H1 (cell line): ENCODE measurements around the gene CLDN16. TPM values are rescaled to one million over a fixed set of nuclear protein-coding genes. Genes with fewer than 3 reads are reported as not detected.

Experiments used
- BCL11A ChIP-seq, 2 experiments: IDR thresholded peaks; one replicate each; pipeline ENCODE4 v1.6.1; 2011; ENCODE audit warnings: low read depth in 2 of 2, low read length in 2 of 2, mild to moderate bottlenecking in 2 of 2
- CHD1 ChIP-seq: IDR thresholded peaks from 2 replicates; pipeline ENCODE4 v1.6.1; 2012; ENCODE audit warnings: low read depth, low read length, improper control_type of control experiment
- POLR2A ChIP-seq, 2 experiments: IDR thresholded peaks; 1 replicate in 1 of 2; 2 replicates in 1 of 2; pipeline ENCODE4 v1.6.1; 2011; ENCODE audit warnings: low read depth in 2 of 2, low read length in 2 of 2, mild to moderate bottlenecking in 2 of 2; ENCODE audit errors: control extremely low read depth in 1 of 2
- RBBP5 ChIP-seq: IDR thresholded peaks from 2 replicates; pipeline ENCODE4 v1.7.1; 2012; ENCODE audit warnings: low read depth, mild to moderate bottlenecking, inconsistent platforms, low read length, moderate library complexity, borderline replicate concordance
- RNF2 ChIP-seq: fragments of 200-900, 300-1000 bp; sonication (generic); IDR thresholded peaks from 2 replicates; pipeline ENCODE4 v1.7.1; 2016; ENCODE audit warnings: borderline replicate concordance, low read depth, mild to moderate bottlenecking, antibody characterized with exemption, low read length; ENCODE audit not compliant: poor library complexity, severe bottlenecking; ENCODE audit errors: missing control alignments
- polyA plus RNA-seq, 7 experiments: library from polyadenylated mRNA; depleted of rRNA in 3 of 7; stranded (reverse) in 5 of 7; unstranded in 2 of 7; fragments of >200 nt in 5 of 7; fragments of 200-250 nt in 2 of 7; gene quantifications; 1 replicate in 5 of 7; 2 replicates in 1 of 7; 4 replicates in 1 of 7; pipeline versions ENCODE4 v1.2.1 to v1.2.3, GENCODE V29; 2011 to 2013; ENCODE audit warnings: missing spikeins in 2 of 7, mixed read lengths in 2 of 7
- total RNA-seq: library from RNA; stranded (reverse); fragmentation: NEBNext Ultra II Directional; extraction: Animal tissue kit (Norgen Biotek cat#: 25700); gene quantifications from 2 replicates; pipeline ENCODE4 v1.2.1, GENCODE V29; 2021
- TF ChIP-seq, protein P1 (sequence below): fragments of 300-600 bp; sonication (generic); IDR thresholded peaks from 2 replicates; pipeline ENCODE4 v1.7.1; 2012; ENCODE audit warnings: low read length, moderate library complexity, mild to moderate bottlenecking, inconsistent platforms; ENCODE audit not compliant: insufficient replicate concordance

Gene CLDN16
- total and polyA plus RNA-seq, 2 of the 8 experiments (the other 6 are each of a cell fraction or from before 2014, with no cell fraction given), result not detected

DNA sequence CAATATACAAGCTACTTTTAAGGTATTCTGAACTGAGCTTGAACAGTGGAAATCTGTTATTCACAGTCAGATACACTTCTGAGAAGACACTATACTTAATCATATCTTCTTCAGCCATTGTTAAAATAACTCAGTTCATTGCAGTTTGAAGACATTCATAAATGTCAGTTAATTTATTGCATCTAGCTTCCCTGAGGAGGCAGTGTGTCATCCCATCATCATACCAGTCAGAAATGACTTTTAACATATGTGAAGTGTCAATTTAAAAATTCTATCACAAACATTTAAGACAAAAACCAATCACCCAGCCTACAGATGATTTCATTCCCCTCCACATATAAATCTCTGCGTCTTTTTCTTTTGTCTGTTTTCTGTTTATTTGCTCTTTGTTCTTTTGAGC, 54.3 kb downstream of the CLDN16 start (continued):
- TF ChIP-seq, protein P1, sequence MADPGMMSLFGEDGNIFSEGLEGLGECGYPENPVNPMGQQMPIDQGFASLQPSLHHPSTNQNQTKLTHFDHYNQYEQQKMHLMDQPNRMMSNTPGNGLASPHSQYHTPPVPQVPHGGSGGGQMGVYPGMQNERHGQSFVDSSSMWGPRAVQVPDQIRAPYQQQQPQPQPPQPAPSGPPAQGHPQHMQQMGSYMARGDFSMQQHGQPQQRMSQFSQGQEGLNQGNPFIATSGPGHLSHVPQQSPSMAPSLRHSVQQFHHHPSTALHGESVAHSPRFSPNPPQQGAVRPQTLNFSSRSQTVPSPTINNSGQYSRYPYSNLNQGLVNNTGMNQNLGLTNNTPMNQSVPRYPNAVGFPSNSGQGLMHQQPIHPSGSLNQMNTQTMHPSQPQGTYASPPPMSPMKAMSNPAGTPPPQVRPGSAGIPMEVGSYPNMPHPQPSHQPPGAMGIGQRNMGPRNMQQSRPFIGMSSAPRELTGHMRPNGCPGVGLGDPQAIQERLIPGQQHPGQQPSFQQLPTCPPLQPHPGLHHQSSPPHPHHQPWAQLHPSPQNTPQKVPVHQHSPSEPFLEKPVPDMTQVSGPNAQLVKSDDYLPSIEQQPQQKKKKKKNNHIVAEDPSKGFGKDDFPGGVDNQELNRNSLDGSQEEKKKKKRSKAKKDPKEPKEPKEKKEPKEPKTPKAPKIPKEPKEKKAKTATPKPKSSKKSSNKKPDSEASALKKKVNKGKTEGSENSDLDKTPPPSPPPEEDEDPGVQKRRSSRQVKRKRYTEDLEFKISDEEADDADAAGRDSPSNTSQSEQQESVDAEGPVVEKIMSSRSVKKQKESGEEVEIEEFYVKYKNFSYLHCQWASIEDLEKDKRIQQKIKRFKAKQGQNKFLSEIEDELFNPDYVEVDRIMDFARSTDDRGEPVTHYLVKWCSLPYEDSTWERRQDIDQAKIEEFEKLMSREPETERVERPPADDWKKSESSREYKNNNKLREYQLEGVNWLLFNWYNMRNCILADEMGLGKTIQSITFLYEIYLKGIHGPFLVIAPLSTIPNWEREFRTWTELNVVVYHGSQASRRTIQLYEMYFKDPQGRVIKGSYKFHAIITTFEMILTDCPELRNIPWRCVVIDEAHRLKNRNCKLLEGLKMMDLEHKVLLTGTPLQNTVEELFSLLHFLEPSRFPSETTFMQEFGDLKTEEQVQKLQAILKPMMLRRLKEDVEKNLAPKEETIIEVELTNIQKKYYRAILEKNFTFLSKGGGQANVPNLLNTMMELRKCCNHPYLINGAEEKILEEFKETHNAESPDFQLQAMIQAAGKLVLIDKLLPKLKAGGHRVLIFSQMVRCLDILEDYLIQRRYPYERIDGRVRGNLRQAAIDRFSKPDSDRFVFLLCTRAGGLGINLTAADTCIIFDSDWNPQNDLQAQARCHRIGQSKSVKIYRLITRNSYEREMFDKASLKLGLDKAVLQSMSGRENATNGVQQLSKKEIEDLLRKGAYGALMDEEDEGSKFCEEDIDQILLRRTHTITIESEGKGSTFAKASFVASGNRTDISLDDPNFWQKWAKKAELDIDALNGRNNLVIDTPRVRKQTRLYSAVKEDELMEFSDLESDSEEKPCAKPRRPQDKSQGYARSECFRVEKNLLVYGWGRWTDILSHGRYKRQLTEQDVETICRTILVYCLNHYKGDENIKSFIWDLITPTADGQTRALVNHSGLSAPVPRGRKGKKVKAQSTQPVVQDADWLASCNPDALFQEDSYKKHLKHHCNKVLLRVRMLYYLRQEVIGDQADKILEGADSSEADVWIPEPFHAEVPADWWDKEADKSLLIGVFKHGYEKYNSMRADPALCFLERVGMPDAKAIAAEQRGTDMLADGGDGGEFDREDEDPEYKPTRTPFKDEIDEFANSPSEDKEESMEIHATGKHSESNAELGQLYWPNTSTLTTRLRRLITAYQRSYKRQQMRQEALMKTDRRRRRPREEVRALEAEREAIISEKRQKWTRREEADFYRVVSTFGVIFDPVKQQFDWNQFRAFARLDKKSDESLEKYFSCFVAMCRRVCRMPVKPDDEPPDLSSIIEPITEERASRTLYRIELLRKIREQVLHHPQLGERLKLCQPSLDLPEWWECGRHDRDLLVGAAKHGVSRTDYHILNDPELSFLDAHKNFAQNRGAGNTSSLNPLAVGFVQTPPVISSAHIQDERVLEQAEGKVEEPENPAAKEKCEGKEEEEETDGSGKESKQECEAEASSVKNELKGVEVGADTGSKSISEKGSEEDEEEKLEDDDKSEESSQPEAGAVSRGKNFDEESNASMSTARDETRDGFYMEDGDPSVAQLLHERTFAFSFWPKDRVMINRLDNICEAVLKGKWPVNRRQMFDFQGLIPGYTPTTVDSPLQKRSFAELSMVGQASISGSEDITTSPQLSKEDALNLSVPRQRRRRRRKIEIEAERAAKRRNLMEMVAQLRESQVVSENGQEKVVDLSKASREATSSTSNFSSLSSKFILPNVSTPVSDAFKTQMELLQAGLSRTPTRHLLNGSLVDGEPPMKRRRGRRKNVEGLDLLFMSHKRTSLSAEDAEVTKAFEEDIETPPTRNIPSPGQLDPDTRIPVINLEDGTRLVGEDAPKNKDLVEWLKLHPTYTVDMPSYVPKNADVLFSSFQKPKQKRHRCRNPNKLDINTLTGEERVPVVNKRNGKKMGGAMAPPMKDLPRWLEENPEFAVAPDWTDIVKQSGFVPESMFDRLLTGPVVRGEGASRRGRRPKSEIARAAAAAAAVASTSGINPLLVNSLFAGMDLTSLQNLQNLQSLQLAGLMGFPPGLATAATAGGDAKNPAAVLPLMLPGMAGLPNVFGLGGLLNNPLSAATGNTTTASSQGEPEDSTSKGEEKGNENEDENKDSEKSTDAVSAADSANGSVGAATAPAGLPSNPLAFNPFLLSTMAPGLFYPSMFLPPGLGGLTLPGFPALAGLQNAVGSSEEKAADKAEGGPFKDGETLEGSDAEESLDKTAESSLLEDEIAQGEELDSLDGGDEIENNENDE, result no peak
- no peak for TF ChIP-seq BCL11A (IDR thresholded peaks at IDR 0.05; ENCODE audit: low read depth in 2 of 2, low read length in 2 of 2)
- no peak for TF ChIP-seq RBBP5
- TF ChIP-seq CHD1, result no peak
- no peak for TF ChIP-seq RNF2
- no peak for TF ChIP-seq POLR2A (IDR thresholded peaks at IDR 0.05; ENCODE audit: control extremely low read depth in 1 of 2, low read depth in 2 of 2, low read length in 2 of 2)
